Omental fat pad (tissue), 4 donors: Measurements from ENCODE around the gene CCS. TPM values are rescaled to one million over a fixed set of nuclear protein-coding genes. Genes with fewer than 3 reads are reported as not detected.
"Not testable (repeated sequence)": the region's sequence is repeated elsewhere in the genome, so short reads cannot be mapped to it uniquely, and the experiment has no call there.

Experiments used
- ATAC-seq: fragments of 150-250 bp; one replicate; pipeline ENCODE4 v1.9.1; 2016; ENCODE audit warnings: mild to moderate bottlenecking, moderate library complexity; ENCODE audit not compliant: low FRiP score
- DNase-seq: peaks from one replicate; pipeline ENCODE4 v3.0.0-alpha.2; 2019; ENCODE audit warnings: low spot score
- total RNA-seq, 4 donors: library from RNA; depleted of rRNA; stranded (reverse); fragments of >200 nt; gene quantifications; one replicate each; pipeline ENCODE4 v1.1.0, GENCODE V29; 2016
- TF ChIP-seq, protein P1 (sequence below), 3 donors: fragments of 450-650 bp; IDR thresholded peaks; one replicate each; pipeline ENCODE4 v1.5.1; 2016 to 2017; ENCODE audit warnings: antibody characterized with exemption in 3 of 3, mild to moderate bottlenecking in 3 of 3, moderate library complexity in 2 of 3

CCS gene
- total RNA-seq, 4 donors from 2014 or later, result 19.0 to 42.4 (median 21.7) TPM

DNA sequence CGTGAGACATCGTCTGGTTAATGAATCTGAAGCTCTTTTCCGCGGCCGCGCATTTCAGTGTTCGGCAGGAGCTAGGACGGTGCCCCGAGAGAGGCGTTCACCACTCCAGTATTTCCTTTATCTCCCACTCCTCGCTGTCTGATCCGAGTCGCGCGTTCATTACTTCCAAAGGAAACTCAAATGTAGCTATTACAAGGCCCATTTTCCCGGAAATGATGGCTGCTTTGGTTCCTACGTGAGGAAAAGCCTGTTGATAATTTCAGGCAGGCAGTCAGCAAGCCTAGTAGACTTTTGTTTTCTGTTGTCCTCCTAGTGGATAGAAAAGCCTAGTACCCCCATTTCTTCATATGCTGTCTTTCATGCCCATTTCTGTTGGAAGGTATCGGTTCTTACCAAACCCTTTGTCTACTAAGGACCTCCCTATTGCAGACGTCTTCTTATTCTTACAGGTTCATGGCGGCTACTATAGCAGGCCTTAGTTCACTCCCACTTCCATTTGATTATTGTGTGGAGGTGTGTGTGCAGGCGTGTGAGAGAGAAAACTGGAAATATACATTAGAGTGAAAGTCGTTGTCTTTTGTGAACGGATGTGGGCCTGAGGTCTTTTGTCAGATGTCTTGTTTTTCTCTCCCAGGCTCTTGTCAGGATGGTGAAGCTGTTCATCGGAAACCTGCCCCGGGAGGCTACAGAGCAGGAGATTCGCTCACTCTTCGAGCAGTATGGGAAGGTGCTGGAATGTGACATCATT lies 46.3 kb downstream of the CCS start:
- ATAC-seq (no peak), DNase-seq (no peak)
- TF ChIP-seq, protein P1, sequence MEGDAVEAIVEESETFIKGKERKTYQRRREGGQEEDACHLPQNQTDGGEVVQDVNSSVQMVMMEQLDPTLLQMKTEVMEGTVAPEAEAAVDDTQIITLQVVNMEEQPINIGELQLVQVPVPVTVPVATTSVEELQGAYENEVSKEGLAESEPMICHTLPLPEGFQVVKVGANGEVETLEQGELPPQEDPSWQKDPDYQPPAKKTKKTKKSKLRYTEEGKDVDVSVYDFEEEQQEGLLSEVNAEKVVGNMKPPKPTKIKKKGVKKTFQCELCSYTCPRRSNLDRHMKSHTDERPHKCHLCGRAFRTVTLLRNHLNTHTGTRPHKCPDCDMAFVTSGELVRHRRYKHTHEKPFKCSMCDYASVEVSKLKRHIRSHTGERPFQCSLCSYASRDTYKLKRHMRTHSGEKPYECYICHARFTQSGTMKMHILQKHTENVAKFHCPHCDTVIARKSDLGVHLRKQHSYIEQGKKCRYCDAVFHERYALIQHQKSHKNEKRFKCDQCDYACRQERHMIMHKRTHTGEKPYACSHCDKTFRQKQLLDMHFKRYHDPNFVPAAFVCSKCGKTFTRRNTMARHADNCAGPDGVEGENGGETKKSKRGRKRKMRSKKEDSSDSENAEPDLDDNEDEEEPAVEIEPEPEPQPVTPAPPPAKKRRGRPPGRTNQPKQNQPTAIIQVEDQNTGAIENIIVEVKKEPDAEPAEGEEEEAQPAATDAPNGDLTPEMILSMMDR (IDR thresholded peaks at IDR 0.05), result no peak

DNA sequence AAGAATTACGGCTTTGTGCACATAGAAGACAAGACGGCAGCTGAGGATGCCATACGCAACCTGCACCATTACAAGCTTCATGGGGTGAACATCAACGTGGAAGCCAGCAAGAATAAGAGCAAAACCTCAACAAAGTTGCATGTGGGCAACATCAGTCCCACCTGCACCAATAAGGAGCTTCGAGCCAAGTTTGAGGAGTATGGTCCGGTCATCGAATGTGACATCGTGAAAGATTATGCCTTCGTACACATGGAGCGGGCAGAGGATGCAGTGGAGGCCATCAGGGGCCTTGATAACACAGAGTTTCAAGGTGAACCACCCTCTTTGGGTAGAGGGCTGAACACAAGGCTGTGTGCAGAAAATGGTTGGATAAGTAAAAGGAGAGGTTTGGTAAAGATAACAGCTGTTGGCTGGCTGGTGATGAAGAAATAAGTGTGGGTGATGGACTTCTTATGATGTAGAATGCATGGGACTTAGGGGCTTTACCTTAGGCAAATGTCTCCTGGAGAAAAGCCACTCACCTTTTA lies 46.9 kb downstream of the CCS start:
- DNase-seq, ATAC-seq: not testable (repeated sequence)

DNA sequence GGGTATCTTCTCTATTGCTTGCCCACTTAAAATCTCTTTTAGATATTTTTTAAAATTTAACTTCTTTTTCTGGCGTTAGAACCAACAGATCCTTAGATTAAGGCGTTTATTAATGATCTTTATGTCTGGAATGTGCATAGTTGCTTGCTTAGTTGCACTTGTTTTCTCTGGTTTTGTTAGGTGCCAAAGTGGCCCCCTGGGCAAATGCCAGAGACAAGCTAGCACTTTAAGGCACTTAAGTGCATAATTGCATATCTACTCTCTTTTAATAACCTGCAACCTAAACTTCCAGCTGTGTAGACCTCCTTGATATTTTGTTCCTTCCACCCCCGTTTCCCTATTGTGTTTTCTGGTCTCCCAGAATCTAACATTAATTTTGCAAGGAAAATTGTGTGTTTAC lies 48.8 kb downstream of the CCS start:
- no peak for ATAC-seq
- TF ChIP-seq, protein P1 (IDR thresholded peaks at IDR 0.05), result no peak
- DNase-seq, result no peak

DNA sequence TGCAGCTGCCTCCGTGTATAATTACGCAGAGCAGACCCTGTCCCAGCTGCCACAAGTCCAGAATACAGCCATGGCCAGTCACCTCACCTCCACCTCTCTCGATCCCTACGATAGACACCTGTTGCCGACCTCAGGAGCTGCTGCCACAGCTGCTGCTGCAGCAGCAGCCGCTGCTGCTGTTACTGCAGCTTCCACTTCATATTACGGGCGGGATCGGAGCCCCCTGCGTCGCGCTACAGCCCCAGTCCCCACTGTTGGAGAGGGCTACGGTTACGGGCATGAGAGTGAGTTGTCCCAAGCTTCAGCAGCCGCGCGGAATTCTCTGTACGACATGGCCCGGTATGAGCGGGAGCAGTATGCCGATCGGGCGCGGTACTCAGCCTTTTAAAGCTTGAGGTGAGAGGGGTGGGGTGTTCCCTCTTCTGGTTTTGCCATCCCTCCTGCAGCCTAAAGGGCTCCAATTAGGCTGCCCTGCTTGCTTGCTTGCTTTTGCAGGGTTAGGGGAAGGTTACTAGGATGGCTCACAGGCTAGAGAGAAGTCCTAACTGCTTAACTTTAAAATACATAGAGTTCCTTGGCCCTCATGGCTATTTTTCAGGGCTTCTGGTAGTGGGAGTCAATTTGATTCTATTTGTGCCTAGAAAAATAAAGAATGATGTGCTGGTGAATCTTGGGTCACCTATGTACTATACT lies 50.9 kb downstream of the CCS start:
- DNase-seq, result no peak
- no peak for ATAC-seq
- TF ChIP-seq, protein P1 (IDR thresholded peaks at IDR 0.05), result no peak

DNA sequence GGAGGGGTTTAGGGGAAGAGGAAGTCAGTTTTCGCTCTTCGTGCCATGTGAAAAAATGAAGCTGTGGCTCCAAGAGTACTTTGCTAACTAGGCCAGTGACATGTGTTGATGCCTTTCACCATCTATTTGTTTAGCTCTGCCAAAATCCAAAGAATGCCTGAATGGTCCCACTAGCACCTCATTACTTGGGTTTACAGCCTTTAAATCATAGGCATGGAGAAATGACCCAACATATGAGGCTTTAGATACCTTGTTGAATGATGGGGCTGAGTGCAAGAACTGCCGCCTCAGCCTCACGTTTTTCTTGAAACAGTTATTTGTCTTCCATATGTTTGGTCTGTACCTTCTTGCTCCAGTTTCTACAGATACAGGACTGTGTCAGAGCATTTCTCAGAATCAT lies 53.8 kb downstream of the CCS start:
- no peak for ATAC-seq

DNA sequence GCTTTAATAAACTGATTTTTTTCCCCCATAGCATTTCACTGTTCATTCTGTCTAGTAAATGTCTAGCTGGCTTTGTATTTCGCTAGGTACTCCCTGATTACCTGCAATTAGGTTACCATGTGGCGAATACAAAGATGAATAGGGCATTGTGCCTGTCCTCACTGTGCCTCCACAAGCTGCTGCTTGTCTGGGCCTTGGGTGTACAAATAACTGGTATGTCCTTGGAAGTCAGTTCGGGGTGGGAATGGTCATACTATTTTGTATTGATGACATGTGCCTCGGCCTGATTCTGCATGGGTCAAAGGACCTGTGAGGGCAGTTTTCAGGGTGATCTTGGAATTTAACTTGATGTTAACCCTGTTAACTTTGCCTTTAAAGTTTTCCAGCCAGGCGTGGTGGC lies 56.9 kb downstream of the CCS start:
- ATAC-seq (no peak), DNase-seq (no peak)
- TF ChIP-seq, protein P1 (IDR thresholded peaks at IDR 0.05), result no peak

More for the DNA sequence above, 53.8 kb downstream of the CCS start:
- TF ChIP-seq, protein P1 (IDR thresholded peaks at IDR 0.05), result no peak
- no peak for DNase-seq

DNA sequence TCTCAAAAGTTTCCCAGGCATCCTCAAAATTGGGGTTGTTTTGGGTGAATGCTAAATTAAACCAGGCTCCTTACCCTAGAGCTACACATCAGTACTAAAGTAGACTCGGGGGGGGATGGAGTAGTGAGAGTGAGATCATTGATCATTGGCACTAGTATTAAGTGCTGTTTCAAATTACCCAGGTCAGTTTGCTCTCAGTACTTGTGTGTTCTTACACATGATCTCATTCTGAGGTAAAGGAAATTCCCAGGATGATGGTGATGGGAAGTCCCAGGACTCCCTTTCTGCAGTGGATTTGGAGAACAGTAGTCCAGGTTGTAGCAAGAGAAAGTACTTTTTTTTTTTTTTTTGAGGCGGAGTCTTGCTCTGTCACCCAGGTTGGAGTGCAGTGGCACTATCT lies 58.0 kb downstream of the CCS start:
- TF ChIP-seq, protein P1 (IDR thresholded peaks at IDR 0.05), result no peak
- DNase-seq (no peak), ATAC-seq (no peak)
